ENCODE measurements around the gene BDKRB2.

BDKRB2 gene

GRCh38 chr14:96272777-96273473 is 68.3 kb downstream of the BDKRB2 start:
- DNase-seq (ENCODE audit: low spot score), result no peak

GRCh38 chr14:96273629-96274028 is 69.0 kb downstream of the BDKRB2 start:
- no peak for DNase-seq (ENCODE audit: low spot score)

GRCh38 chr14:96274122-96274521 is 69.5 kb downstream of the BDKRB2 start:
- no peak for DNase-seq (ENCODE audit: low spot score)

GRCh38 chr14:96274543-96274942 is 69.9 kb downstream of the BDKRB2 start:
- peak; percentile 75 for DNase-seq (ENCODE audit: low spot score)

- peak; percentile 82 for DNase-seq (ENCODE audit: low spot score)
Measured at GRCh38 chr14:96275177-96276112, 70.8 kb downstream of the BDKRB2 start.

GRCh38 chr14:96277890-96278289 is 73.3 kb downstream of the BDKRB2 start:
- no peak for DNase-seq (ENCODE audit: low spot score)

- no peak for DNase-seq (ENCODE audit: low spot score)
Measured at GRCh38 chr14:96279564-96279963, 74.9 kb downstream of the BDKRB2 start.

- DNase-seq (ENCODE audit: low spot score), result no peak
Measured at GRCh38 chr14:96280104-96280503, 75.5 kb downstream of the BDKRB2 start.

GRCh38 chr14:96281486-96281885 is 76.8 kb downstream of the BDKRB2 start:
- no peak for DNase-seq (ENCODE audit: low spot score)

GRCh38 chr14:96284008-96284407 is 79.4 kb downstream of the BDKRB2 start:
- no peak for DNase-seq (ENCODE audit: low spot score)

GRCh38 chr14:96284430-96284829 is 79.8 kb downstream of the BDKRB2 start:
- no peak for DNase-seq (ENCODE audit: low spot score)

- no peak for DNase-seq (ENCODE audit: low spot score)
Measured at GRCh38 chr14:96285667-96286066, 81.0 kb downstream of the BDKRB2 start.

- DNase-seq (ENCODE audit: low spot score), result no peak
Measured at GRCh38 chr14:96286251-96286650, 81.6 kb downstream of the BDKRB2 start.

GRCh38 chr14:96287856-96288255 is 83.2 kb downstream of the BDKRB2 start:
- no peak for DNase-seq (ENCODE audit: low spot score)
